Activated CD4-positive, alpha-beta T cell treated with anti-CD3 and anti-CD28 coated beads, Interleukin-2, amount 50 U/mL, for 24 hours (primary cell): ENCODE measurements around the gene TADA3.
"Not testable (repeated sequence)": the region's sequence is repeated elsewhere in the genome, so short reads cannot be mapped to it uniquely, and the experiment has no call there.

ENCODE experiments used
- DNase-seq, 2 donors: peaks; one replicate each; pipeline ENCODE4 v3.0.0-alpha.2; 2020; ENCODE audit warnings: low read depth in 1 of 2, low spot score in 1 of 2

The TADA3 gene

GRCh38 chr3:9785602-9786001 is 6.7 kb downstream of the TADA3 start:
- DNase-seq, result no peak

- no peak for DNase-seq
Observed at GRCh38 chr3:9784965-9785364, 7.3 kb downstream of the TADA3 start.

- DNase-seq, result no peak
Observed at GRCh38 chr3:9783954-9784353, 8.3 kb downstream of the TADA3 start.

- DNase-seq, result no peak
Observed at GRCh38 chr3:9782770-9783169, 9.5 kb downstream of the TADA3 start.

GRCh38 chr3:9781978-9782603 is 10.2 kb downstream of the TADA3 start:
- no peak for DNase-seq

- DNase-seq, result no peak
Observed at GRCh38 chr3:9781551-9781950, 10.7 kb downstream of the TADA3 start.

- no peak for DNase-seq
Observed at GRCh38 chr3:9780910-9781309, 11.4 kb downstream of the TADA3 start.

- no peak for DNase-seq
Observed at GRCh38 chr3:9780458-9780812, 11.8 kb downstream of the TADA3 start.

- DNase-seq, result no peak
Observed at GRCh38 chr3:9779721-9780457, 12.4 kb downstream of the TADA3 start.

- no peak for DNase-seq
Observed at GRCh38 chr3:9779075-9779593, 13.1 kb downstream of the TADA3 start.

- DNase-seq, result peak in 1 of 2 donors; percentile 76
Observed at GRCh38 chr3:9778143-9779074, 13.9 kb downstream of the TADA3 start.

GRCh38 chr3:9777694-9778021 is 14.6 kb downstream of the TADA3 start:
- no peak for DNase-seq

GRCh38 chr3:9776896-9777693 is 15.2 kb downstream of the TADA3 start:
- no peak for DNase-seq

- DNase-seq, result not testable (repeated sequence)
Observed at GRCh38 chr3:9771007-9771406, 21.3 kb downstream of the TADA3 start.

GRCh38 chr3:9770276-9770812 is 21.9 kb downstream of the TADA3 start:
- no peak for DNase-seq

GRCh38 chr3:9769426-9770275 is 22.6 kb downstream of the TADA3 start, which contains the start of gene CAMK1:
TSS of gene CAMK1 (minus strand) at chr3:9769947. CDS start at chr3:9767749, 2,198 bp downstream.
- DNase-seq, result no peak

GRCh38 chr3:9769012-9769411 is 23.3 kb downstream of the TADA3 start:
- no peak for DNase-seq

GRCh38 chr3:9768141-9768775 is 24.0 kb downstream of the TADA3 start:
- DNase-seq, result no peak

- DNase-seq, result no peak
Observed at GRCh38 chr3:9767418-9767817, 24.9 kb downstream of the TADA3 start.
